NCI-H128 (cell line): ENCODE measurements around the gene PHF10.
"Not testable (repeated sequence)": the region's sequence is repeated elsewhere in the genome, so short reads cannot be mapped to it uniquely, and the experiment has no call there.

Source experiments
- DNase-seq: peaks from one replicate; lab custom pipeline; 2025; ENCODE audit not compliant: unreplicated experiment; lab: John Stamatoyannopoulos, UW

Gene PHF10

DNA sequence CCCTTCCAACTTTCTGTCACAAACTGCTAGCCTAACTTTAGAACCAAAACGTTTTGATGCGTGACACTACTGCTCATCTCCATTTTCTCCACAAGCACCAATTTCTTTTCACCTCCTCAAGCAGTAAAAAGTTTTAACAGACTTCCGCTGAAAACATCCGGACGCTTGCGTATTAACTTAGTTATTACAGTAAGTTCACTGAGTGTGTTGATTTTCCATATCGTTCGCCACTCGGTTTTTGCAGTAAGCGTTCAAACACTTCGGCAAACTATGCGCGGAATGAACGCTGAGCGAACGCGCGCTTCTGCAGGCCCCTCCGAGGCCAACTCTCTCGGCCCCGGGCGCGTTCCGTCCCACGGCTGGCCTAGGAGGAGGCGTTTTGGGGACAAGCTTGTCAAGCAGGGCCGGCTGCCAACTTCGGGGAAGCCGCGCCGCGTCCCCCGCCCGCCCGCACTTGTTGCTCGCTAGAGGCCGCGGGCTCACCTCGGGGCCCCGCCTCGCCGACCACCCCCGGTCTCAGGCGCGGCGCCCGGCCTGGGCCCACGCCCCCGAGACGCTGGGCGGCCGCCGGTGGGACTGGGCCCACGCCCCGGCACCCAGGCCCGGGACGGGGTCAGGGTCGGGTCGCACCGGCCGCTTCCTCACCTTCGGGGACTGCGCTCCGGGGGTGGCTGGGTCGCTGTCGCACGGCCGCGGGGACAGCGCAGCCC lies 945 bp downstream of the PHF10 start:
- no peak for DNase-seq

DNA sequence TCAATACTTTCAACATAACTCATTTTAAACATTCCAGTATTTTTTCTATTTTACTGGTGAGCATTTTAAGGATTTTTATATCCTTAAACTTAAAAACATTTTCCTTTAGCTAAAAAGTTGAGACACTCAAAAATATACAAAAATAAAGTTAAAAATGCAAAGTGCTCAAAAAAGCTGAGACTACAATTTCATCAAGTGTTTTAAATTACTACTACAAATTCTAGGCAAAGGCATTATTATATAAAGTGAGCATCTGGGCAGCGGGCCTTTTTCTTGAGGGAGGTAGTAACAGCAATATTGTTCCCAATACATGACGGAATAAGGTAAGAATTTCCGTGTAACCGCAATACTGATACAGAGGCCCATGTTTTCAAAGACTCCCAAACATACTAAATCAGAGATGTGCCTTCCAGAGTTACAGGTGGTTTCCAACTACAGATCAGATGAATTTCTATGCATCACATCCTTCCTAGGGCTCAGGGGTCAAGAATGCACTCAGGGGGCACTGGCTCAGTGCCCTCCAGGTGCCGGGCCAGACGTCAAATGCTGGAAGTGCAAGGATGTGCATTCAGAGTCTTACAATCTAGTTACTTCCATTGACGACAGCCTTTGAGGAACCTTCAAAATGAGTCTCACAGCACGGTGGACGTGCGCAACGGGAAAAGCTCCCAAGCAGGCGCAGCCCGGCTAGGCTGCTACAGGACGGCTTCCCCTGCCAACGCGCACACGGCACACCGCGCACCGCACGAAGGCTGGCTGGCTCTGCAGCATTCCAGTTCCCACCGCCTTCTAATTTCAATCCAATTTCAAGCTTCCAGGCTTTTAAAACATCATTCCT lies 1.7 kb downstream of the PHF10 start:
- no peak for DNase-seq

DNA sequence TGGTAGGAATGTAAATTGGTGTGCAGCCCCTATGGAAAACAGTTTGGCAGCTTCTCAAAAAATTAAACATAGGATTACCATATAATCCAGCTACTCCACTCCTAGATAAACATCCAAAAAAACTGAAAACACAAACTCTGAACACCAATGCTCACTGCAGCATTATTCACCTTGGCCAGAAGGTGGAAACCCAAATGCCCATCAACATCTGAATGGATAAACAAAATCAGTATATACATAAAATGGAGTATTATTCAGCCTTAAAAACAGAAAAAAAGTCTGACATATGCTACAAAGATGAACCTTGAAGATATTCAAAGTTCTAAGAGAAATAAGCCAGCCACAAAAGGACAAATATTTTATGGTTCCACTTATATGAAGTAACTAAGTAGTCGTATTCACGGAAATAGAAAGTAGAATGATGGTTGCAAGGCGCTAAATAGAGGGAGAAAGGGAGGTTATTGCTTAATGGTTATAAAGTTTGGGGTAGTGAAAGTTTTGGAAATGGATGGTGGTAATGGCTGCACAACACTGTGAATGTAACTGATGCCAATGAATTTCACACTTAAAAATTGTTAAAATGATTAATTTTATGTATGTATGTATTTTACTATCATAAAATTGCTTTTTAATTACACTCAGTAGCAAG lies 4.0 kb downstream of the PHF10 start:
- no peak for DNase-seq

DNA sequence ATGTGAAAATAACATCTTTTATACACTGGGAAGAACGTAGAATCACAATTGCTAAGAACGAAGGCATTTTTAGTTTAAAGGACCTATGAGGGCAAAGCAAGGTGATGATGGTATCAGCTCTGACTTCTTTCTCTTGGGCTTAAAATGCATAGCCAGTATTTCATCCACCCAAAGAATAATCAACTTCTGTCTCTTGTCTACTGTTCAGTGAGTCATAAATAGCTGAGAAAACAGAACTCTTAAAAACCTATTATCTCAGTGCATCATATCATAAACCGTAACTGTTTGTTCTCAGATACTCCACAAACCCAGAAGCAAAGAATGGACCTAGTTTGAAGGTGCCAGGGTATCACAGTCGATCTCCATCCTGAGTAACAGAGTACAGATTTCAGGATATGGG lies 5.2 kb downstream of the PHF10 start:
- no peak for DNase-seq

DNA sequence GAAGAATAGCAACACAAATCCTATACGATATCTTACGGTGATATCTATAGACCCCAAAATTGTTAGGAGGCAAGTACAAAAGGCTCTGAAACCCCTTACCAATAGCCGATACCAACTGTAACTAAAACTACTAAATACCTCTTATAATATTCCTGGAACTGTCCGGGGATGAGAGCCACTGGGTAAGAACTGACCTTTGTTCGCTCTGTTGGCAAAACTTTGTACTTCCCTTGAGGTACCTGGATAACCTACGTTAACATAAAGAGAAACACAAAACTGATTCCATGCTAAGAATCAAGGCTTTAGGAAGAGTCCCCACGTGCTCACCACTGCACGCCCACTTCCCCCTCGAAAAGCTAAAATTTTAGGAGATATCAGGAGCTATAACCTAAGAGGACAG lies 9.7 kb downstream of the PHF10 start:
- DNase-seq, result no peak

DNA sequence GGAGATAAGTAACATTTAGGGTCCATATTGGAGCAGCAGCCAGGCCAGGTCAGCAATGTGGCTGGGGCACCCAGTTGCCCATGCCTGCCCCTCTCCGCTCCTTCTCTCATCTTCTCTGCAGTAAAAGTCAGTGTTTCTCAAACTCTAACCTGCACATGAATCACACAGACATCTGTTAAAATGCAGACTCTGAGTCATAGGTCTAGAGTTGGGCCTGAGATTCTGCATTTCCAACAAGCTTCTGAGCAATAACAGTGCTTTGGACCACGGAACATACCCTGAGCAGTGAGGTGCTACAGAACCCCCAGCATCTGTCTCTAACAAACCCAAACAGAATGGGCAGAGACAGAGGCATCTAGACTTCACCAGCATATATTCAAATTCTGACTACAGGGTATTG lies 10.1 kb downstream of the PHF10 start:
- no peak for DNase-seq

DNA sequence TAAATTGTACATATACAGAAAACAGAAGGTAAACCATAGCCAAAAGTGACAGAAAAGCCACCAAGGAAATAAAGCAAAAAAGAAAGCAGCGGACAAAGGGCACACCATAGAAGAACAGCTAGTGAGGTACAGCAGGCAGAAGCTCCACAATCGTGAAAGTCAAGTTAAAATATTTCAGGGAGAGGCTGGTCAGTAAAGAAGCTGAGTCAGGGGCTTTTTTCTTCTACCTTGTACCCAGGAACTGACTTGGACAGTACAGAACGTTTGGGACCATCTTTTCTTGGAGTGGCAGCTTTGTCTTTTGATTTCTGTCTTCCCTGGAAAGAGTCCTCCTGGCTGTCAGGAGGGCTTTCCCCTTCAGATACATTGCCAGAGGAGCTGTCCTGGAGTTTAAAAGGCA lies 14.3 kb downstream of the PHF10 start:
- DNase-seq, result no peak

DNA sequence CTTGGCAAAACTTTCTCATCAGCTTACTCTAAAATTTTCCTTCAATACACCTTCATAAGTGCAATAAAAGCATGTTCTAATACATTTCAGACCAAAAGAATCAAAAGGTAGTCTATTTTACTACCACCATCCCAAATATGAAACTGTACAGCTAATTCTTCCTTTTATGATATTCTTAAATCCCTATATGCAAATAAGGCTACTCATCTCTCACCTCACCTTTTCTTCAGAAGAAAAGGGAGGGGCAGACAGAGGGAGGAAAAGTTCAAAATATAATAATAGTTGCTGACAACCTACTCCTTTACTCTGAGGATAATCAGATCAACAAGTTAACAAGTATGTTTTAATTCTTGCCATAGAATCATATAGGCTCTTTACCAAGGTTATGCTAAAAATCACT lies 15.0 kb downstream of the PHF10 start:
- no peak for DNase-seq

DNA sequence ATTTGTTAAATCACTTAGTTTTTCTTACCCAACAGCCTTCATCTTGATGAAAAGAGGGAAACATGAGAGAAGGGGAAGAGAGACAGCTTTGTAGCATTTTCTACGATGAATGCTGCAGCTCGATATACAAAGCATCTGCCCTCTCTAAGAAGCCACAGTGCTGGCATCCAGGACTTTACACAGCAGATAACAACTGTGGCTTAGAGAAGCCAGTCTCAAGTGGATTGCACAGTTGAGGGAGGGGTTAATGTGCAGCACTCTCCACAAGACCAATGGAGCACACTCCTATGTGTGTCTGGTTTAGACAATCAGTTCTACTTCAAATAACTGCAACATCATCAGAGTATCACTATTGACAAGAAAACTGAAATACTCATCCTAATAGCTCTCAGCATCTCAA lies 16.5 kb downstream of the PHF10 start:
- no peak for DNase-seq

DNA sequence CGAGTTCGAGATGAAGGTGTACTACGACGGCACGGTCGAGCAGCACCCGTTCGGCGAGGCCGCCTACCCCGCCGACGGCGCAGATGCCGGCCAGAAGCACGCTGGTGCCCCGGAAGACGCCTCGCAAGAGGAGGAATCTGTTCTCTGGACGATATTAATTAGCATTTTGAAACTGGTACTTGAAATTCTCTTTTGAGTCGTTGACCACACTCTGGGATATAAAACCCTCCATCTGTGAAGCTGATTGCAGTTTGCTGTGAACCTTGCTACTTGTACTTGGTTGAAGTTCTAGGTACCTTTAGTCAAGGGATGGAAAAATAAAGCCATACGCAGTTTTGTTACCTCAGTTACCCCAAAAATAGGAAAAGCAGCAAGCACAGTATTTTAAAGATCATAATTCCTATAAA lies 21.5 kb downstream of the PHF10 start:
- no peak for DNase-seq

DNA sequence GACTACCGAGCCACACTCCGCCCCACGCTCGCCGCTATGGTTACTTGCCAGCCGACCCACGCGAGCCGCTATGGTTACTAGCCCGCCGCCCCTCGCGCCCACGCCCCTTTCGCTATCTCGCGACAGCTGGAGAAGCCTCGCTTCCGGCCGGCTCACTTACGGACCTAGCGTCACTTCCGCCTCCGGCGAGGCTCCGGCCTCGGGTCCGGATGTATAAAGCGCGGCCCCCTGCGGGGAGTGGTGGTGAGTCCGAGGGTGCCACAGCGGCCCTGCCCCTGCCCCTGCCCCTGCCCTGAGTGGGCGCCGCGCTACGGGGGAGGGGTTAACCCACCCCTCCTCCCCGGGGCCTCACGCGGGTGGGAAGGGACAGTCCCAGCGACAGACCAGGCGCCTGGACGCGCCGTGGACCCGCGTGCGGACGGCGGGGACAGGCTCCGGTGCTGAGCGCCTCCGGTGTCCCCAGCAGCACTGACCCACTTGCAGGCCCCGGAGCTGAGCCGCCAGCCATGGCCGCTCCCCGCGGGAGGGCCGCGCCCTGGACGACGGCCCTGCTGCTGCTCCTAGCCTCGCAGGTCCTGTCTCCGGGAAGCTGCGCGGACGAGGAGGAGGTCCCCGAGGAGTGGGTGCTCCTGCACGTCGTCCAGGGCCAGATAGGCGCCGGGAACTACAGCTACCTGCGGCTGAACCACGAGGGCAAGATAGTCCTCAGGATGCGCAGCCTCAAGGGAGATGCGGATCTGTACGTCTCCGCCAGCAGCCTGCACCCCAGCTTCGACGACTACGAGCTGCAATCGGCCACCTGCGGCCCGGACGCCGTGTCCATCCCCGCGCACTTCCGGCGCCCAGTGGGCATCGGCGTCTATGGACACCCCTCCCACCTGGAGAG lies 22.1 kb downstream of the PHF10 start, which contains the start of the genes C6orf120 and WDR27:
TSS of gene C6orf120 (plus strand) at position 173 of the 886 bp plus-strand sequence. CDS start at position 507, 334 bp downstream.
TSS of gene WDR27 (minus strand) at position 76 of the 886 bp plus-strand sequence. CDS start 13,024 bp downstream, outside the sequence.
- DNase-seq, result peak; percentile 89

DNA sequence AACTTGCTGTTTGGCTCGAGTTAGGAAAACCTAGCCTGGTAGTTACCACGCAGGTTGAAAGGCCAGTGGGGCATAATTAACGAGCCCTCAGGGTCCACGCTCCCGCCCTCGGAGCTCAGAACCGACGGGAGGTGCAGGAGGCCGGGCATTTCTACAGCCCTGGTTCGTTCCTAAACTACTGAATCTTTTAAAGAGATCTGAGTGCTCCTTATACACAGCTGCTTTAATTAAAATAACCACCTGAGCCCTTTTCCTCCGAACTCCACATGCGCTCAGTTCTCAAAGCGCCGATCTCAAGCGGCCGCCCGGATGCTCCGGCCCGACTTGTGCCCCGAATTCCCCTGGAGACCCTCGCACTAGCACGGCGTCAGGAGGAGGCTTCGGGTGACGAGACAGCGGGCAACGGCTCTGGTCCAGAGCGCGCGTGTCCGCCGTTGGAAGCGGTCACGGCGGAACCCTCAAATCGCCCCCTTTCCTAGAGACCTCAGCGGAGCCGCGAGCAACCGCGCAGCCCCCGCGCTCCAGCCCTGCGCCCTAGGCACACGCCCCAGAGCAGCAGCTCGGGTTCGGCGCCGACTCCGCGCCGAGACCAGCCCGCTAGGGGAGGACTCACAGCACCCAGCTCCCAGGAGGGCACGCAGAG lies 22.9 kb downstream of the PHF10 start:
- no peak for DNase-seq

DNA sequence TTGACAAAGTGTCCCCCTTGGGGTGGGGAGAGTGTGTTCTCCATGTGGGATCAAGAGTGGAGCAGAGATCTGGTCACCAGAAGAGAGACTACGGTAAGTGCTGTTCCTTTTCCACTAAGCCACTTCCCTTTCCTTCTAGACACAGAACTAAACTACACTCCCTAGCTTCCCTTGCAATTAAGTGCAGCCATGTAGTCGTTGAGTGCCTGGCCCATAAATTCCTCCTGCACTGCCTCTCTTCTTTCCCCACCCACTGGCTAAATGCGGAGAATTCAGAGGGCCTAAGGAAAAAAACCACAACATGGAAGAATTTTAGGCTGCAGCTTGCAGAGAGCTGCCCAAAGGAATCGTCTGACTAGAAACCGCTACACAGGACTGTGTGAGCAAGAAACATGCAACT lies 24.0 kb downstream of the PHF10 start:
- DNase-seq, result no peak

DNA sequence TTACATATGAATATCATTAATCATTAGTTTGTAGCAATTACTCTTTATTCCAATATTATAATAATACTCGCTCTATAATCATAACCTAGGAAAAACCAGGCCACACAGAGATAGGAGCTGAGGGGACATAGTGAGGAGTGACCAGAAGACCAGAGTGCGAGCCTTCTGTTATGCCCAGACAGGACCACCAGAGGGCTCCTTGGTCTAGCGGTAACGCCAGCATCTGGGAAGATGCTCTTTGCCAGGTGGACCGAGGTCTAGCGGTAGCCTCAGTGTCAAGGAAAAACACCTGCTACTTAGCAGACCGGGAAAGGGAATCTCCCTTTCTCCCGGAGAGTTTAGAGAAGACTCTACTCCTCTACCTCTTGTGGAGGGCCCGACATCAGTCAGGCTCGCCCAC lies 27.2 kb downstream of the PHF10 start:
- DNase-seq, result not testable (repeated sequence)

DNA sequence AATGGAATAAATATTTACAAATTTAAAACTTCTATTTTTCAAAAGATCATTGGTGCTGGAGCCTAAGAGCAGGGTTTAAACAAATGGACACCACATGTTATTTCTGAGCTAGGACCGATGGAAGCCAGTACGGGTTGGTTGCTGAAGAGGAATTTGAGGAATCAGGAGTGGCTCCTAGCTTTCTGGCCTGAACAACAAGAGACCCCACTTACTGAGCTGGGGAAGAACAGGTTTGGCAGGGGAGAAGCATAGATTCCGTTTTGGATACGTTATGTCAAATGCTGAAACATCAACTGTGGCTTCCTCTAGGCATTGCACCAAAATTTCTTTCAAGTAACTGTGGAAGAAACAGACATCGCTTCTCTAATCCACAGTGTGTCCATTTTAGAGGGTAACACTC lies 29.2 kb downstream of the PHF10 start:
- DNase-seq, result no peak

DNA sequence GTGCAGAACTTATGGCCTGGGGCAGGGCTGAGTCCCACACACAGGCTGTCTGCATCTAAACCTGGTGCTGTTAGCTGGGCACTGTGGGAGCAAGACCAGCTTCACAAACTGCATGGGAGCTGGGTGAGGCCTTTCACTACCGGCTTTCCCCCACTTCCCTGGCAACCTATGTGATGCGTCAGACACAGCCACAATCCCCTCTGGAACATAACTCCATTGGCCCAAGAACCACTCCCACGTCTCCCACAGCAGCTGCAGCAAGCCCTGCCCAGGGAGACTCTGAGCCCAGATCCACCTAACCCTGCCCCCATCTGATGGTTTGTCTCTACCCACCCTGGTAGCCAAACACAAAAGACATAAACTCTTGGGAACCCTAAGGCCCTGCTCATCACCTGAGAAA lies 31.8 kb downstream of the PHF10 start:
- no peak for DNase-seq

DNA sequence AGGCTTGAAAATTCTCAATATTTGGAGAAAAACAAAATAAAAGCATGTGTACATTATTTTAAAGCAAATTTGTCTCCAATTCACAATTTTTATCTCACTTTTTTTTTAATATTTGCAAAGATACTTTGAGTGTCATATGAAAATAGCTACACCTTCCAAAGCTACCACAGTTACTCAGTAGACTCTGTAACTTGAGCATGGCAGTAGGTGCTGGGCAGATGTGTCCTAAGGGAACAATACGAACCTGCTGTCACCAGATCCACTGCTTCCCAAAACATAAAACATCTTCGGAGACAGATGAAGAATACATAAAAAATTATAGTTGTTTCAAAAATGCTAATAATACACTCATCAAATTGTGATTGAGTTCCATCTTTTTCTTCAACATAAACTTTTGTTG lies 33.0 kb downstream of the PHF10 start:
- no peak for DNase-seq

DNA sequence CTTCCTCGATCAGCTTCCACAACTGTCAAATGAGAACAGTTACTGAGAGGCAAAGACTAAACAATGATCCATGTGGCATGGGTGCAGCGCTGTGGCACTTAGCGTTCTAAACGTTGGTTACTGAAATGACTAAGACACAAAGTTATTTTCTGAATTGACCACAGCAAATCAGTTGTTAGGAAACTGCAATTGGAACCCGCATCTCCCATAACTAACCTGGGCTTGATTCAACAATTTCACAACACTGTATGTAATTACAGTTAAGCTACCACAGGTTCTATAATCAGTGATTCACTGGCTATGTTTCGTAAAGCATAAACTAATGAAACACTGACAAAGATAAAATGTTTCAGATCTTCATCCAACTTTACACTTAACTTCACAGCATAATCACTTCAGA lies 35.0 kb downstream of the PHF10 start:
- no peak for DNase-seq

DNA sequence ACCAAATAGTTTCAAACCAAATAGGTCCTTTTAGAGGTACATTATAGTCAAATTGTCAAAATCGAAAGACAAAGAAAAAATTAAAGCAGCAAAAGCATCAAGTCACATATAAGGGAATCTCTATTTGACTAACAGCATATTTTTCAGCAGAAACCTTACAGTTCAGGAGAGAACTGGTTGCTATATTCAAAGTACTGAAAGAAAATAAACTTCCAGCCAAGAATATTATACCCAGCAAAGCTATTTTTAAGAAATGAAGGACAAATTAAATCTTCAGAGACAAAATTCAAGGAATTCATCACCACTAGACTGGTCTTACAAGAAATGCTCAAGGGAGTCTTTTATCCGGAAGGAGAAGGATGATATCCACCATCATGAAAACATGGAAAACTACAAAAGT lies 38.4 kb downstream of the PHF10 start:
- no peak for DNase-seq

DNA sequence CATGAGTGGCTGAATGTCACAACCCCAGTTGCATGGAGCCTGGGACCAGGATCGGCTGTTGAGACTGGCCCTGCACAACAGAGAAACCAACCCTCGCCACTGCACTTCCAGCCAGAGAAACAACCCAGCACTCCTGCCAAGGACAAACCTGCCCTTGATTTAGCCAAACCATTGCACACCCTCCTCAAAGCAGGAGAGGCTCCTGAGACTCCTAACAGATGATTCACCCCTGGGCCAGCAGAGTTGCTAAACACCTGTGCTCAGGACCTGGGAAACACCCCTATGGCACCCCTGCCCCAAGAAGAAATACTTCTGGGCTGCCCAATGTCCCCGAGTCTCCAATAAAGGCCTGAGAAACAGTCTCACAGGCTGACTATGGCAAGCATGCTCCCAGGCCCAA lies 40.2 kb downstream of the PHF10 start:
- no peak for DNase-seq
